Astrocyte of the spinal cord (primary cell): Measurements from ENCODE around the gene ITGA11.

Experiments
- DNase-seq: peaks from one replicate; pipeline ENCODE4 v3.0.0; 2011; ENCODE audit warnings: low read depth, low spot score
- H3K4me3 ChIP-seq: 2 replicates; pipeline ENCODE4 v1.5.1; 2011; ENCODE audit warnings: low read depth, mild to moderate bottlenecking, low read length, moderate library complexity
- CTCF ChIP-seq: IDR thresholded peaks from 2 replicates; pipeline ENCODE4 v1.5.1; 2012; ENCODE audit warnings: low read depth, mild to moderate bottlenecking, low read length, inconsistent platforms
- in situ Hi-C: cut with HindIII; loops from 2 replicates; pipeline ENCODE4 v1.10.0; 2017; ENCODE audit warnings: low sequenced_read_pairs

ITGA11 gene

GRCh38 chr15:68285259-68285980 lies 146.5 kb downstream of the ITGA11 start:
- no peak for DNase-seq
- H3K4me3 ChIP-seq: no peak overlapping the region
- no peak for TF ChIP-seq CTCF
- in situ Hi-C loops: no loop called here

GRCh38 chr15:68284616-68285258 lies 147.2 kb downstream of the ITGA11 start:
- no peak for DNase-seq
- TF ChIP-seq CTCF: no peak
- in situ Hi-C loops: no loop called here
- no peak overlapping the region for H3K4me3 ChIP-seq

- in situ Hi-C loops: no loop called here
- DNase-seq: no peak
- no peak for TF ChIP-seq CTCF
- no peak overlapping the region for H3K4me3 ChIP-seq
Observed at GRCh38 chr15:68283401-68283800, 148.6 kb downstream of the ITGA11 start.

- H3K4me3 ChIP-seq: peak overlapping the region; percentile 85
- no peak for DNase-seq
- TF ChIP-seq CTCF: no peak
- in situ Hi-C loops: no loop called here
Observed at GRCh38 chr15:68281008-68281407, 151.0 kb downstream of the ITGA11 start.

GRCh38 chr15:68279779-68280753 lies 151.9 kb downstream of the ITGA11 start:
- H3K4me3 ChIP-seq: peak overlapping the region; percentile 85
- no peak for DNase-seq
- TF ChIP-seq CTCF: no peak
- in situ Hi-C loops: no loop called here
